Panc1 (cell line): ENCODE results near the gene ZNF785.

Experiments used
- CTCF ChIP-seq: fragments of 450-650 bp; IDR thresholded peaks from 2 replicates; pipeline ENCODE4 v1.5.1; 2017; ENCODE audit warnings: mild to moderate bottlenecking
- POLR2AphosphoS5 ChIP-seq: IDR thresholded peaks from 2 replicates; pipeline ENCODE4 v1.6.1; 2012; ENCODE audit warnings: mild to moderate bottlenecking, low read depth, low read length, moderate library complexity
- REST ChIP-seq, 2 experiments: IDR thresholded peaks; 2 replicates each; pipeline ENCODE4 v1.6.1; 2011 to 2012; ENCODE audit warnings: low read depth in 2 of 2, control low read depth in 1 of 2, low read length in 1 of 2, mild to moderate bottlenecking in 1 of 2, moderate library complexity in 1 of 2; ENCODE audit not compliant: insufficient read depth in 1 of 2
- SIN3A ChIP-seq: IDR thresholded peaks from 2 replicates; pipeline ENCODE4 v1.6.1; 2012; ENCODE audit warnings: low read depth, mild to moderate bottlenecking, low read length, moderate library complexity, borderline replicate concordance; ENCODE audit not compliant: insufficient read depth
- TCF7L2 ChIP-seq: IDR thresholded peaks from 2 replicates; pipeline ENCODE4 v1.6.1; 2011; ENCODE audit warnings: mild to moderate bottlenecking, low read depth, low read length, inconsistent platforms

GRCh38 chr16:30600929-30601328 is 15.4 kb upstream of the ZNF785 start:
- TF ChIP-seq CTCF (no peak), POLR2AphosphoS5 (no peak), SIN3A (no peak), REST (IDR thresholded peaks at IDR 0.05; ENCODE audit: insufficient read depth in 1 of 2, low read depth in 2 of 2, low read length in 1 of 2) (no peak), TCF7L2 (no peak)
